DOHH2 (cell line): Measurements from ENCODE around the gene OR6B2.

Experiments
- EZH2phosphoT487 ChIP-seq: fragments of 200-600 bp; sonication (generic); IDR thresholded peaks from 2 replicates; pipeline ENCODE4 v1.6.1; 2017; ENCODE audit warnings: borderline replicate concordance, mild to moderate bottlenecking, antibody characterized with exemption, low read length, moderate library complexity, mixed read lengths
- TF ChIP-seq, protein P1 (sequence below): fragments of 200-600 bp; sonication (generic); IDR thresholded peaks from one replicate; pipeline ENCODE4 v1.5.1; 2014; ENCODE audit warnings: antibody characterized with exemption, mild to moderate bottlenecking, low read depth, low read length; ENCODE audit not compliant: poor library complexity, severe bottlenecking

DNA sequence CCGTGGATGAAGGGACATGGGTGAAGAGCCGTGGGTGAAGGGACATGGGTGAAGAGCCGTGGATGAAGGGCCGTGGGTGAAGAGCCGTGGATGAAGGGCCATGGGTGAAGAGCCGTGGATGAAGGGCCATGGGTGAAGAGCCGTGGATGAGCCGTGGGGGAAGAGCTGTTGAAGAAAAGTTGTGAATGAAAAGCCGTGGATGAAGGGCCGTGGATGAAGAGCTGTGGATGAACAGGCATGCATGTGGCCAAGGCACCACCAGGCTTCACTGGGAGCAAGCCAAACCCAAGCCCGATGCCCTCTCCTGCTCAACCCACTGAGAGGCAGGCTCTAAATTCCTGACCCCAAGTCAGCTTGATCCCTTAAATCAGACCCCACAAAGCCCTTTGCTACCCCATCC is 12.5 kb upstream of the OR6B2 start:
- TF ChIP-seq, protein P1, sequence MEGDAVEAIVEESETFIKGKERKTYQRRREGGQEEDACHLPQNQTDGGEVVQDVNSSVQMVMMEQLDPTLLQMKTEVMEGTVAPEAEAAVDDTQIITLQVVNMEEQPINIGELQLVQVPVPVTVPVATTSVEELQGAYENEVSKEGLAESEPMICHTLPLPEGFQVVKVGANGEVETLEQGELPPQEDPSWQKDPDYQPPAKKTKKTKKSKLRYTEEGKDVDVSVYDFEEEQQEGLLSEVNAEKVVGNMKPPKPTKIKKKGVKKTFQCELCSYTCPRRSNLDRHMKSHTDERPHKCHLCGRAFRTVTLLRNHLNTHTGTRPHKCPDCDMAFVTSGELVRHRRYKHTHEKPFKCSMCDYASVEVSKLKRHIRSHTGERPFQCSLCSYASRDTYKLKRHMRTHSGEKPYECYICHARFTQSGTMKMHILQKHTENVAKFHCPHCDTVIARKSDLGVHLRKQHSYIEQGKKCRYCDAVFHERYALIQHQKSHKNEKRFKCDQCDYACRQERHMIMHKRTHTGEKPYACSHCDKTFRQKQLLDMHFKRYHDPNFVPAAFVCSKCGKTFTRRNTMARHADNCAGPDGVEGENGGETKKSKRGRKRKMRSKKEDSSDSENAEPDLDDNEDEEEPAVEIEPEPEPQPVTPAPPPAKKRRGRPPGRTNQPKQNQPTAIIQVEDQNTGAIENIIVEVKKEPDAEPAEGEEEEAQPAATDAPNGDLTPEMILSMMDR, result no peak
- TF ChIP-seq EZH2phosphoT487, result no peak
